IPS-18c (cell line): ENCODE results near the gene TIAM1.

Source experiments
- H3K4me3 ChIP-seq: 2 replicates; pipeline ENCODE4 v1.7.0; 2013; ENCODE audit warnings: low read depth, mild to moderate bottlenecking, low read length, moderate library complexity; ENCODE audit not compliant: insufficient read depth
- H3K9me3 ChIP-seq: one replicate; pipeline ENCODE4 v1.6.1; 2013; ENCODE audit warnings: mild to moderate bottlenecking, low read length, moderate library complexity; ENCODE audit not compliant: control insufficient read depth, insufficient read depth

TIAM1 gene

DNA sequence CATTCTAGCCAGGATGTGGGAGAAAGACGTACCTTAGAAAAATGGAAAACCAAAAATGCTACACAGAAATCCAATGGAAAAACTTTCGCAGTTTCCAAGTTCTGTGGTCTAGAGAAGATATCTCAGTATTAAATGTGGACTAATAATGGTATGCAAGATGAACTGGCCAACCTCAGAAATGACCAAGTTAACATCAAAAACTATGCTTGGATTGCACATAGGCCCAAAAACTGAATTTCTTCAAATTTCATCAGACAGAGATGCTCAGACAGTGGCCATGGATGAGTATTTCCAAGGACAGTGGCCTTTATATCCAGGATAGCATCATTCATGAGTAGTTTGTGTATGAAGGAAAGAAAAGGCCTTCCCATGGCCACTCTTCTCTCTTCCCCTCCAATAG, 132.2 kb downstream of the TIAM1 start:
- H3K9me3 ChIP-seq: no peaks in the 10 kb centered on the region
- H3K4me3 ChIP-seq: no peak overlapping the region

DNA sequence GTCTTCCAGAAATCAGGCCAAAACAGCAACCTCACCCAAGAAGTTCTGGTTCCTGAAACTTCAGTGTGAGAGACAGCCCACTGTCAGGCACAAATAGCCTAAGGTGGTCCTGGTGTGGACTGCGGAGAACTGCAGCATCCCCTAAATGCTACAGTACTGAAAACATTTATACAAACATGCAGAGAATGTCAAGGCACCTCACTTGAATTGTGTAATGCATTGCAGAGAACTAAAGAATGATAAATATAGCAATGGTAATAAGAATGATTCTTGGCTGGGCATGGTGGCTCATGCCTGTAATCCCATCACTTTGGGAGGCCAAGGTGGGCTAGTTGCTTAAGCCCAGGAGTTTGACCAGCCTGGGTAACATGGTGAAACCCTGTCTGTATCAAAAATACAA, 138.6 kb downstream of the TIAM1 start:
- Histone ChIP-seq H3K4me3 (no peak overlapping the region), H3K9me3 (no peaks in the 10 kb centered on the region)

DNA sequence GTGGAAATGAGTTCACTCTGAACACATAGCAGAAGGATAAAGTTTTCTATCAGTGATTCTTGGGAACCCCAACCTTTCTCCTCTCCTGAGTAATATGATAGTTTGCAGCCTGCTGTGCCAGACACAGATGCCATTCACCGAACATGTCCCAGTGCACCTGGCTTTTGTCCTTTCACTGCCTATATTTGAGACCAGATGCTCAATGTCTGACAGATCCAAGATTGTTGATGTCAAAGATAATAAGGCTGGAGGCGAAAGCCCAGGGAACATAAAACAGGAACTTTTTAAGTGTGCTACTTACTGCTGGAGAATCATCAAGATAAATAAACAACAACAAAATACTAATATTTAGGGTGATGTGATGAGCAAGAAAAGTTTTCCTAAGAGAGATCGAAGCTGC, 139.3 kb downstream of the TIAM1 start:
- Histone ChIP-seq H3K4me3 (no peak overlapping the region), H3K9me3 (no peaks in the 10 kb centered on the region)

DNA sequence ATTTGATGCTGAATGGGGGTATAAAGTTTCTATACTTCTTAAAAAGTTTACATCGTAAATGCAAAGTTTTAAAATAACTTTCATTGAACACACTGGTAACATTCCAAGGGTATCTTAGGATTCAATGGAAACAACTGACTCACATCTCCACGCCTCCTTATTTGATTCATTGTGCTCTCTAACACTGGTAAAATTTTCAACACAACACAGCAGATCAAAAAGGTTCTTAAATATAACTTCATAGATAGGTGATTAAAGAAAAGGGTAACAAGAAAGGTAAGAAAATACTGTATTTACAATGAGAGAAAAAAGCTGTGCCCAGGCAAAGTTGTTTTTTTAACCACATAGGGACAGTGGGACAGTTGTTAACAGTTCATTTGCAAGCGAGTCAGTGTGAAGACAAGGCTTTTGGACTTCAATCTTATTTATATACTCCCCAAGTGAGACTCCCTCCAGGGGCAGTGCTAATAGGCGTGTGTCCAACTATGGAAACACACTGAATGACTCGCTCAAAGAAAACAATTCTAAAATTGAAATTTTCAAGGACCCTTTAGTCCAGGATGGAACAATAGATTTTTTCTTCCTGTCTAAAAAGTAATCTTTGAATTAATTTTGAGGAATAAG, 140.5 kb downstream of the TIAM1 start:
- H3K4me3 ChIP-seq: no peak overlapping the region
- H3K9me3 ChIP-seq: no peaks in the 10 kb centered on the region

DNA sequence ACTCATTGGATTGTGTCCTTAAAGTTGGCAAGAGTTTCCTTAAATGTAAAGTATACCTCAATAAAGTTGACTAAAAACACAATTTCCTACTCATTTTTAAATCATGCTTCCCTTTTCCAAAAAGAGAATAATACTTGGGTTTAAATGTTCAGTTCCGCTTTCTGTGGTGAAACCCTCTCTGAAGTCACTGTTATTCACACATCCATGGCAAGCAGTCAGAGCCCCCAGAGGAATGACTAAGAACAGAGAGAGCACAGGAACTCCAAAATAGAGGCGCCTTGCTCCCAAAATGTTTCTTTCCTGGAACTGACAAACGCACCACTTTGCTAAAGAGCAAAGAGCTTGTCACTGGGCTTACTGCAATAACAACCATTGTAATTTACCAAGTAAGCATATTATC, 142.5 kb downstream of the TIAM1 start:
- no peaks in the 10 kb centered on the region for H3K9me3 ChIP-seq
- no peak overlapping the region for H3K4me3 ChIP-seq

DNA sequence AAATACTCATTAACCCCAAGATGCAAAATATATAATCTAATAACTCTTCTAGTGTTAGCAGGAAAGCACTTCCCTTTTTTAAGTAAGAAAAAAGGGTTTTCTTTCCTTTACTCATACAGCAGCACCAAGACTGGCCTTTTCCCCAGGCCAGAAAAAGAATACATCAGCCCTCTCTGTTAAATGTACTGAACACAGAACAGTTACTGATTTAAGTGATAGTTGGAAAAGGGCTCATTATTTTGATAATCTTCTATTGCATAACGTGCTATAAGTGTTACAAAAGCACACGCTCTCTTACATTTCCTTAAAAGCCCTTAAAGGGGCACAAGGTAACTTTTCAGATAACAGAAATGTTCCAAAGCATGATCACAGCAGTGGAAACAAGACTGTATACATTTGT, 142.9 kb downstream of the TIAM1 start:
- H3K9me3 ChIP-seq: no peaks in the 10 kb centered on the region
- H3K4me3 ChIP-seq: no peak overlapping the region

DNA sequence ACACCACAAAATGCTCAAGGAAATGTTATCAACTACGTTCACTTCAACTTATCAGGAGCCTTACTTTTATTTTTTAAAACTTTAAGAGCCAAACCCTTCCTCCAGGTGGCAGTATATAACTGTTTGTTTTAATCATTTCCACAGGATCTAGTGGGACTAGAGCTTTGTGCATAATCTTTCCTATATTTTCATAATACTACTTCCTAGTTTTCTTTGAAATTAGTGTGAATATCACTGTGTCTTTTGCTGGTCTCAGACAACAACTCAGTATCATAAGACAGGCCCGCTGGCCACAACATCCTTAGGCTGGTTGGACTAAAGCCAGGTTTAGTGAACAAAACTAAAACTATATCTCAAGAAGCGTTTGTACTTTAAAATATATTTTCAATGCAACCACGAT, 145.5 kb downstream of the TIAM1 start:
- Histone ChIP-seq H3K9me3 (no peaks in the 10 kb centered on the region), H3K4me3 (no peak overlapping the region)

DNA sequence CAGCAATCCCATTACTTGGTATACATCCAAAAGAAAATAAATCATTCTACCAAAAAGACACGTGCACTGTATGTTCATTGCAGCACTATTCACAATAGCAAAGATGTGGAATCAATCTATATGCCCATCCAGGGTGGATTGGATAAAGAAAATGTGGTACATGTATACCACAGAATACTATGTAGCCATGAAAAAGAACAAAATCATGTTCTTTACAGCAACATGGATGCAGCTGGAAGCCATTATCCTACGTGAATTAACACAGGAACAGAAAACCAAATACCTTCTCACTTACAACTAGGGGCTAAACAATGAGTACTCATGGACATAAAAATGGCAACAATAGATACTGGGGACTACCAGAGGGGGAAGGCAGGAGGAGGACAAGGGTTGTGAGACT, 147.3 kb downstream of the TIAM1 start:
- Histone ChIP-seq H3K4me3 (no peak overlapping the region), H3K9me3 (no peaks in the 10 kb centered on the region)

DNA sequence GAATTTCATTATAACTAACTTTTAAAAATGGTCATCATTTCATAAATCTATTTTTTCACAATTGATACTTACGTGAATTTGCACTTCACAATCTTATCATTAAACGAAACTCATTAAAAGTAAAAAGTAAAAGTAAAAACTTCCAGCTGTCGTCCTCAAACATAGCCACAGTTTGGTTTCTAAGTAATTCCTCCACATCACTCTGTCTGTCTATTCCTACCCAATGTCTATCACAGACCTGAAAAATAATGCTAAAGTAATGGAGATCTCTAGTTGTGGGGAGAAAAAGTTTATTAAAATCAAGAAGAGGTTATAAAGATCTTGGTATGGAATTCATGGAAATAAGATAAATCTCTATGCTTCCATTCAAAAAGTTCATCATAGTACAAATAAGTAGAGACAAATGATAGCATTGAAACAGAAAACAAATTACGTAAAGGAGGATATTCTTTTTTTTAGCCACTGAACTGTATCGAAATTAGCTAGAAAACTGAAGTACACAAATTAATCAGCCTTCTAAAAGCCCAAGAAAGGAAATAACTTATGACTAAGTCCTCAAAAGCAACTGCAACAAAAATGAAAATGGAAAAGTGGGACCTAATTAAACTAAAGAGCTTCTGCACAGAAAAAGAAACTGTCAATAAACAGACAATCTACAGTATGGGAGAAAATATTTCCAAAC, 148.6 kb downstream of the TIAM1 start:
- Histone ChIP-seq H3K9me3 (no peaks in the 10 kb centered on the region), H3K4me3 (no peak overlapping the region)

DNA sequence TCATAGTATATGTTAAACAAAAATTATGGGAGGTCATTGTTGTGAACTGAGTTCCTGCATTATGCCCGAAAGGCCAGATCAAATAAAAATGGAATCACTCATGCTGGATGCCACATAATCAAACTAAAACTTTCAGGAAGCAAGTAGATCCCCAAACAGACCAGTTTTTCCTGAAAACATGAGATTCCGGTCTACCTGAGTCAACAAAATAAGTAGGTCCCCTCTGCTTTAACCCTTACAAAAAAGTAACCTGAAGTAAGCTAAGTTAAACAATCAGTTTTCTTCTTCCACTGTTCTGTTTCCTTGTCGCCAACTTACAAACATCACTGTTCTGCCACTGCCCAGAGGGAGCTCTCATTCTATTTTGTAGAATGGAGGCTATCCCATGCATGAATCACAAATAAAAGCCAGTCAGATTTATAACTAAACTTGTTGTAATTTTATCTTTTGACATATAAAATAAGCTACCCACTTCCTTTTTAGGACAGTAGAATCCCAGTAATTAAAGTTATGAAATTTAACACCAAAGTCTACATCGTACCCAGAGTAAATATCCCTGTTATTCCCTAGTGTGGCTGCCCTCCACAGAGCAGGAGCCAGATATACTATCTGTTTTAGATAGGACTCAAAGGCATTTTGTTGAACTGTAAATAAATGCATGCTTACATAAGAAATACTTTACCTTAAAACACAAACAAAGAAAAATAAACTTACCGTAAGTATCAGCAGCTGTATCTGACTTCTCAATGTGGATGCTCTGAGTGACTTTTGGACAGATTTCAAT, 149.4 kb downstream of the TIAM1 start:
- Histone ChIP-seq H3K4me3 (no peak overlapping the region), H3K9me3 (no peaks in the 10 kb centered on the region)

DNA sequence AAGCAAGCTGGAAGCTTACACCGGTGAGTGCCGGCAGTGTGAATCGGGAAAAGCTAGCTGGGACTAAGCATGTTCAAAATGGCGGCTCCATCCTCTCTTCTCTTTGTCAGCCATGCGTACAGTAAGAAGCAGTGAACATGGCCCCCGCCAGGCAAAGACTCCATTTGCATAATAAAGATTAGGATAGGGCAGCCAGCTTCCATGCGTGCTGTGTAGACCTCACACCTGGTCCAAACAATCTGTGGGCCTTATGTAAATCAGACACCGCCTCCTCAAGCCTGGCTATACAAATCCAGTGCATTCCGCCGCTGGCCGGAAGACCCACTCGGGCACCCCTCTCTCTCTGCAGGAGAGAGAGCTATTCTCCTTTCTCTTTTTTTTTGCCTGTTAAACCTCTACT, 150.3 kb downstream of the TIAM1 start:
- H3K9me3 ChIP-seq: no peaks in the 10 kb centered on the region
- no peak overlapping the region for H3K4me3 ChIP-seq

DNA sequence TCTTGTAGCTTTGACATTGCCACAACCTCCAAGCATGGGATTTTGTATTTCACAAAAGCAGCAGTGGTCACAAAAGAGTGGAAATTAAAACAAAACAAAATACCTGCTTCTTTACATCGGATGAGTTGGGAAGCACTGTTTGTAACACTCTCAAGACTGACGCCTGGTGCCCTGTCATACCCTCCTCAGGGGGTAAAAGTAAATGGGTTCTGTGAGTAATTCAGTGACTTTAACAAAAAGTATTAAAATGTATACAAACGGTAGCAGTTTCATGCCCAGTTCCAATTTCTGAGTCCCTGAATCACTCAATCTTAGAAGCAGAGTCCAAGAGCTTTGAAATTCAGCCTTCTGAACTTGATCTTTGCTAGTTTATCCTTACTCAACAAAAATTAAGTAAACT, 152.5 kb downstream of the TIAM1 start:
- Histone ChIP-seq H3K4me3 (no peak overlapping the region), H3K9me3 (no peaks in the 10 kb centered on the region)

DNA sequence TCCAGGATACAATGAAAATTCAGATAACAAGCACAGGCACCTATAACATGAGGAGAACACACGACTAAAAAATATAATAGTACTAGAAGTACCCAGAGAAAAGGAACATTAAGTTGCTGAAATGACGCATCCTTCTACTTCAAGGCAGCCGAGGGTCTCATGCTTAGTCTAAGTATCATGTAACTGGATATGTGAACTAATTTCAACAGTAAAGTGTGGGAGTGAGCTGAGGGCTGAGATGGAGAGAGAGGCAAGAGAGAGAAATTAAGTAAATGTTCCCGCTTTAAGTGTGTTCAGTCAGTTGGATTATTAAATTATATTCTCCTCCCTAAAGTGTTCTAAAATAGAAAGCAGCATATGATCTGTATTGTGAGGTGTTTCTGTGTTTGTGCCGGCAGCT, 153.5 kb downstream of the TIAM1 start:
- H3K4me3 ChIP-seq: no peak overlapping the region
- no peaks in the 10 kb centered on the region for H3K9me3 ChIP-seq

DNA sequence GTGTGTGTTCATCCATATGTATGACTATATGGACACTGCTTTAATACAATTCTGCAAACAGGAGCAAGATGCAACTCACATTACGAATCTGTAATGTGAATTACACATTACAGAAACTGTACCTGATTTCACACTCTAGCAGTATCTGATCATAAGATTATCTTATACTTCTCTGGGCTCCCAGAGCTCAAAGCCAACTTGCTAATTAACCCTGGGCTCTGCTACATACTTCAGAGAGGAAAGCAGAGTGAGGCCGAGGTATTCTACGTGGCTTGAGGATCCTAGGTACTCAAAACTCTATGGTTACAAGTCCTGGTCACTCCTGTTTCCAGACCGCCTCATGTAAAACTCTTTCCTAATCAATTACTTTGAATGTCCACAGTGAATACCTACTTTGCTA, 156.6 kb downstream of the TIAM1 start:
- Histone ChIP-seq H3K9me3 (no peaks in the 10 kb centered on the region), H3K4me3 (no peak overlapping the region)

DNA sequence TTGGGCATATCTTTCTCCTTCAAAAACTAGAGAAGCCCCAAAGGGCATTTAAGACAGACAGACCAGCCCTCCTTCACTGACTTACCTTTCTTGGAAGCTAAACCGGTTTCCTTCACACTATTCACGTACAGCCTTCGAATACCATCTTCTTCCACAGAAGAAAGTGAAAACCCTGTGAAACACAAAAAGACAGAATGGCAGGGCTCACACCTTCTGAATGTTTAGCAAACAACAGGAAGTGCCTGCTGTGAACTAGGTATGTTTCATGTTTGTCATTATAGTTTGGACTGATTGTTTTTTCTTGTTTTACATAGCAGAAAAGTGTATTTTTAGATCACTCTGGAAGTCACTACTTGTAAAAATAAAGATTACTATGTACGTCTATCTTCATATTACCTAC, 157.1 kb downstream of the TIAM1 start:
- Histone ChIP-seq H3K9me3 (no peaks in the 10 kb centered on the region), H3K4me3 (no peak overlapping the region)

DNA sequence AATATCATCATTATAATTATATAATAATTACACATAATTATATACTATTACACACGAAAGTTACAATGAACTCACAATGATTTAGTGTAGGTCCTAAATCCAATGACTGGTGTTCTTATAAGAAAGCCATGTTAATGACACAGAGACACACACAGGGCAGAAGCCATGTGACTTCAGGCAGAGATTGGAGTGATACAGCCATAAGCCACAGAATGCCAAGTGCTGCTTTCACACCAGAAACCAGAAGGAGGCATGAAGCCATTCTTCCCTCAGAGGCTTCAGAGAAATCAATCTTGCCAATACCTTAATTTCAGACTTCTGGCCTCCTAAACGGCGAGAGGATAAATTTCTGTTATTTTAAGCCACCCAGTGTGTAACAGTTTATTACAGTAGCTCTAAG, 158.4 kb downstream of the TIAM1 start:
- Histone ChIP-seq H3K9me3 (no peaks in the 10 kb centered on the region), H3K4me3 (no peak overlapping the region)

DNA sequence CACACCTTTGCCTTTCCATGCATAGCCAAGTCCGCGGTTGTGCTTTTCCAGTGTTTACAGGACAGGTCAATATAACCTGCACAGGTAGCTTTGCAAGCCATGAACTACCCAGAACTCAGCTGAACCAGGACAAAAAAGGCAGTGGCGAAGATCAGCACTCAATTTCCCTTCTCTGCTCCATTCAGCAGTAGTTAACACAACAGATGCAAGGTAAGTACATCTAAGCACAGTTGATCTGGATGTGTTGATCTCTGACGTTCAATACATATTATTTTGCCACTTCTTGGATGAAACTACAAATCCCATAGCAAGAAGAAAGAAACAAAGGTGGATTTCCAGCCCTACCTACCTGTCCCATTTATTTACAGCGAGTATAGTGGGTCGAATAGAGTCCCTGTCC, 159.2 kb downstream of the TIAM1 start:
- H3K4me3 ChIP-seq: no peak overlapping the region
- H3K9me3 ChIP-seq: no peaks in the 10 kb centered on the region

DNA sequence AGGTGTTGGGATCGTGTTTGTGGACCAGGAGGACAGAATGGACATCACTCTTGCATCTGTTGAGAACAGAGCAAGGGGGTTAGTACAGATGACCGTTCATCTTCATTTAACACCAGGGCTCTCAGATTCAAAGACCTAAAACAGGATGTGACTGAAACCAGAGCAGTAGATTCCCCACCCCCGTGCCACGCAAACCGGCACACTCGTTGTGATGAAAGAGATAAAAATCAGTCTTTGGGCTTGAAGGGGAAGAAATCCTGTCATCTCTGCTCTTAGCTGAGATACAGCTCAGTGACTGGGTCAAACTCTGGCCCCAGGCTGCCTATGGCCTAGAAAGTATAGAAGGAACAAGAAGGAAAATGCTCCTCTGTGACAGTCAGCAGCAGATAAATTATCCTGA, 159.6 kb downstream of the TIAM1 start:
- H3K9me3 ChIP-seq: no peaks in the 10 kb centered on the region
- H3K4me3 ChIP-seq: no peak overlapping the region
